OCI-LY3 (cell line): ENCODE data around the gene CACNA1E.

ENCODE experiments used
- EZH2phosphoT487 ChIP-seq: fragments of 200-600 bp; shearing (Covaris generic); IDR thresholded peaks from 2 replicates; pipeline ENCODE4 v1.6.1; 2018; ENCODE audit warnings: antibody characterized with exemption, mixed run types, low read depth
- TF ChIP-seq, protein P1 (sequence below): fragments of 200-600, 300-600 bp; sonication (generic); IDR thresholded peaks from 2 replicates; pipeline ENCODE4 v1.5.1; 2014; ENCODE audit warnings: antibody characterized with exemption, low read length, low read depth

DNA sequence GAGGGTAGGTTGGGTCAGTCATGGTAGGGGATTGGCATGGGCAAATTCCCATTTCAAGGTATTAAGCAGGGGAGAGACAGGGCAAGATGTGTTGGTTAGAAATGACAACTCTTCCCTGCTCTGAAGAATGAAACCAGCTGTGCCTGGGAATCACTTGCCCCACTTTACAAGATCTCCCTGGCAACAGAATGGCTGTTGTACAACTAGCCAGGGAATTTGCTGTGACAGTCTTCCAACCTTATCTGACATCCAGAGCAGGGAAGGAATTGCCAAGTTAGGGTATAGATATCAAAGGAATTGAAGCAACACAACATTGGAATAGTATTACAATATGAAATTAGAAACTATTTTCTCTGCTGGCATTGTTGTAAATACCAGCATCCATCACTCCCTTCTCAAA, 154.7 kb downstream of the CACNA1E start:
- TF ChIP-seq, protein P1, sequence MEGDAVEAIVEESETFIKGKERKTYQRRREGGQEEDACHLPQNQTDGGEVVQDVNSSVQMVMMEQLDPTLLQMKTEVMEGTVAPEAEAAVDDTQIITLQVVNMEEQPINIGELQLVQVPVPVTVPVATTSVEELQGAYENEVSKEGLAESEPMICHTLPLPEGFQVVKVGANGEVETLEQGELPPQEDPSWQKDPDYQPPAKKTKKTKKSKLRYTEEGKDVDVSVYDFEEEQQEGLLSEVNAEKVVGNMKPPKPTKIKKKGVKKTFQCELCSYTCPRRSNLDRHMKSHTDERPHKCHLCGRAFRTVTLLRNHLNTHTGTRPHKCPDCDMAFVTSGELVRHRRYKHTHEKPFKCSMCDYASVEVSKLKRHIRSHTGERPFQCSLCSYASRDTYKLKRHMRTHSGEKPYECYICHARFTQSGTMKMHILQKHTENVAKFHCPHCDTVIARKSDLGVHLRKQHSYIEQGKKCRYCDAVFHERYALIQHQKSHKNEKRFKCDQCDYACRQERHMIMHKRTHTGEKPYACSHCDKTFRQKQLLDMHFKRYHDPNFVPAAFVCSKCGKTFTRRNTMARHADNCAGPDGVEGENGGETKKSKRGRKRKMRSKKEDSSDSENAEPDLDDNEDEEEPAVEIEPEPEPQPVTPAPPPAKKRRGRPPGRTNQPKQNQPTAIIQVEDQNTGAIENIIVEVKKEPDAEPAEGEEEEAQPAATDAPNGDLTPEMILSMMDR, result no peak
- no peak for TF ChIP-seq EZH2phosphoT487
